ENCODE results near the gene WNT7A.

WNT7A gene

GRCh38 chr3:13844911-13845310 is 35.0 kb downstream of the WNT7A start:
- DNase-seq = no peak

- no peak for DNase-seq
Observed at GRCh38 chr3:13844286-13844685, 35.6 kb downstream of the WNT7A start.

GRCh38 chr3:13843351-13843750 is 36.5 kb downstream of the WNT7A start:
- DNase-seq = no peak

- DNase-seq = no peak
Observed at GRCh38 chr3:13842226-13842625, 37.6 kb downstream of the WNT7A start.

- no peak for DNase-seq
Observed at GRCh38 chr3:13841826-13842225, 38.0 kb downstream of the WNT7A start.

GRCh38 chr3:13841141-13841540 is 38.7 kb downstream of the WNT7A start:
- no peak for DNase-seq

- no peak for DNase-seq
Observed at GRCh38 chr3:13840456-13840855, 39.4 kb downstream of the WNT7A start.

GRCh38 chr3:13839726-13840340 is 40.0 kb downstream of the WNT7A start:
- no peak for DNase-seq

GRCh38 chr3:13839253-13839652 is 40.6 kb downstream of the WNT7A start:
- DNase-seq = no peak

- DNase-seq = no peak
Observed at GRCh38 chr3:13838421-13838820, 41.5 kb downstream of the WNT7A start.

- no peak for DNase-seq
Observed at GRCh38 chr3:13837751-13838150, 42.1 kb downstream of the WNT7A start.

GRCh38 chr3:13836658-13837587 is 42.9 kb downstream of the WNT7A start:
- DNase-seq = no peak

- no peak for DNase-seq
Observed at GRCh38 chr3:13835246-13835645, 44.6 kb downstream of the WNT7A start.

GRCh38 chr3:13834258-13835035 is 45.4 kb downstream of the WNT7A start:
- no peak for DNase-seq

GRCh38 chr3:13833506-13834257 is 46.2 kb downstream of the WNT7A start:
- DNase-seq = no peak

- no peak for DNase-seq
Observed at GRCh38 chr3:13832130-13832529, 47.7 kb downstream of the WNT7A start.

- DNase-seq = no peak
Observed at GRCh38 chr3:13831386-13831996, 48.4 kb downstream of the WNT7A start.

GRCh38 chr3:13829311-13829710 is 50.6 kb downstream of the WNT7A start:
- no peak for DNase-seq

- DNase-seq = no peak
Observed at GRCh38 chr3:13828501-13829265, 51.2 kb downstream of the WNT7A start.

- DNase-seq = no peak
Observed at GRCh38 chr3:13827699-13828098, 52.2 kb downstream of the WNT7A start.

- no peak for DNase-seq
Observed at GRCh38 chr3:13827256-13827655, 52.6 kb downstream of the WNT7A start.

GRCh38 chr3:13826672-13827071 is 53.2 kb downstream of the WNT7A start:
- no peak for DNase-seq

Measured in SW 1271 (cell line).